HepG2 (cell line): Measurements from ENCODE around the gene SLC38A2. TPM values are rescaled to one million over a fixed set of nuclear protein-coding genes. Genes with fewer than 3 reads are reported as not detected.

ENCODE experiments used
- ATF6 ChIP-seq: sonication (generic); formaldehyde crosslinking; conservative IDR thresholded peaks from 2 replicates; pipeline ENCODE4 v1.4.0; 2020; ENCODE audit warnings: missing genetic modification reagents
- EP300 ChIP-seq, 3 experiments: sonication (generic) in 1 of 3; formaldehyde crosslinking in 1 of 3; IDR thresholded peaks; 2 replicates each; pipeline versions ENCODE4 v1.5.1 to v1.6.1; 2011 to 2020; ENCODE audit warnings: low read depth in 2 of 3, low read length in 2 of 3, borderline replicate concordance in 1 of 3, improper control_type of control experiment in 1 of 3, mild to moderate bottlenecking in 1 of 3, missing genetic modification reagents in 1 of 3, moderate library complexity in 1 of 3
- HES4 ChIP-seq: sonication (generic); formaldehyde crosslinking; IDR thresholded peaks from 2 replicates; pipeline ENCODE4 v1.9.0; 2021; ENCODE audit warnings: mild to moderate bottlenecking, missing genetic modification reagents, borderline replicate concordance
- IKZF4 ChIP-seq: sonication (generic); formaldehyde crosslinking; IDR thresholded peaks from 2 replicates; pipeline ENCODE4 v1.5.1; 2020; ENCODE audit warnings: borderline replicate concordance, mild to moderate bottlenecking, low read depth, missing genetic modification reagents; ENCODE audit errors: not compliant biosample characterization
- NKX3-1 ChIP-seq: sonication (generic); formaldehyde crosslinking; IDR thresholded peaks from 2 replicates; pipeline ENCODE4 v1.5.0; 2020; ENCODE audit warnings: missing genetic modification reagents
- POLR2A ChIP-seq, 2 experiments: IDR thresholded peaks; 2 replicates each; pipeline ENCODE4 v1.6.1; 2011; ENCODE audit warnings: low read depth in 2 of 2, low read length in 2 of 2, mild to moderate bottlenecking in 1 of 2, moderate library complexity in 1 of 2; ENCODE audit not compliant: insufficient read depth in 1 of 2
- RERE ChIP-seq: IDR thresholded peaks from 2 replicates; pipeline ENCODE4 v1.6.1; 2016; ENCODE audit warnings: low read depth, missing genetic modification reagents, missing compliant biosample characterization
- SNAPC2 ChIP-seq: sonication (generic); formaldehyde crosslinking; IDR thresholded peaks from 2 replicates; pipeline ENCODE4 v1.8.1; 2022; ENCODE audit warnings: mild to moderate bottlenecking, missing genetic modification reagents
- TCF12 ChIP-seq, 2 experiments: fragments of 450-650 bp in 1 of 2; sonication (generic) in 1 of 2; formaldehyde crosslinking in 1 of 2; IDR thresholded peaks; 2 replicates each; pipeline versions ENCODE4 v1.6.1 to v1.8.0; 2017 to 2022; ENCODE audit warnings: antibody characterized with exemption in 1 of 2, mild to moderate bottlenecking in 1 of 2, missing genetic modification reagents in 1 of 2, moderate library complexity in 1 of 2
- ZNF24 ChIP-seq: fragments of 450-650 bp; IDR thresholded peaks from 2 replicates; pipeline ENCODE4 v1.6.1; 2017; ENCODE audit warnings: antibody characterized with exemption, mild to moderate bottlenecking
- ZNF274 ChIP-seq: sonication (generic); formaldehyde crosslinking; IDR thresholded peaks from 2 replicates; pipeline ENCODE4 v1.5.1; 2020; ENCODE audit warnings: mild to moderate bottlenecking, missing genetic modification reagents
- ZNF7 ChIP-seq: IDR thresholded peaks from 2 replicates; pipeline ENCODE4 v1.6.1; 2016; ENCODE audit warnings: missing biosample characterization, missing genetic modification reagents
- ZNF749 ChIP-seq: sonication (generic); formaldehyde crosslinking; IDR thresholded peaks from 2 replicates; pipeline ENCODE4 v1.8.0; 2022; ENCODE audit warnings: mild to moderate bottlenecking, missing genetic modification reagents, moderate library complexity, borderline replicate concordance
- ZNF782 ChIP-seq: sonication (generic); formaldehyde crosslinking; IDR thresholded peaks from 2 replicates; pipeline ENCODE4 v1.4.0; 2020; ENCODE audit warnings: missing genetic modification reagents, mild to moderate bottlenecking, borderline replicate concordance
- ZNF800 ChIP-seq: sonication (generic); formaldehyde crosslinking; IDR thresholded peaks from 2 replicates; pipeline ENCODE4 v1.4.0; 2020; ENCODE audit warnings: missing genetic modification reagents
- polyA plus RNA-seq, 8 experiments: library from polyadenylated mRNA; depleted of rRNA in 3 of 8; stranded (reverse) in 7 of 8; unstranded in 1 of 8; fragments of >200 nt; fragmentation: Illumina TruSeq in 4 of 8; extraction: Trizol in 4 of 8; gene quantifications; 2 replicates each; pipeline versions ENCODE4 v1.2.1 to v1.2.3, GENCODE V29; 2011 to 2016; ENCODE audit warnings: low read depth in 4 of 8, missing spikeins in 1 of 8, mixed read lengths in 1 of 8; ENCODE audit not compliant: insufficient read depth in 1 of 8
- total RNA-seq, 5 experiments: library from RNA; depleted of rRNA; stranded (reverse); fragments of >200 nt; fragmentation: Illumina TruSeq; extraction: Trizol; gene quantifications; 2 replicates each; pipeline ENCODE4 v1.2.3, GENCODE V29; 2016; ENCODE audit warnings: low read depth in 1 of 5
- TF ChIP-seq, protein P1 (sequence below): sonication (generic); formaldehyde crosslinking; IDR thresholded peaks from 2 replicates; pipeline ENCODE4 v1.4.0; 2020; ENCODE audit warnings: mild to moderate bottlenecking, missing genetic modification reagents

The SLC38A2 gene
- total and polyA plus RNA-seq, 2 of the 13 experiments (the other 11 are each of a cell fraction or from before 2014, with no cell fraction given): 368 to 880 TPM

- TF ChIP-seq RERE: peak; percentile 60
- peak; percentile 79; the same call in 1 of the 2 replicates for TF ChIP-seq ZNF800 (CRISPR knock-in tag)
- peak; percentile 82 for TF ChIP-seq ZNF782 (CRISPR knock-in tag)
- peak; percentile 91 for TF ChIP-seq NKX3-1
- peak in 1 of 2 experiments; percentile 60; a peak in 2 of 4 replicates for TF ChIP-seq EP300 (IDR thresholded peaks at IDR 0.05; ENCODE audit: low read depth in 2 of 2, low read length in 2 of 2)
- TF ChIP-seq EP300 (CRISPR knock-in tag; IDR thresholded peaks at IDR 0.05; ENCODE audit: borderline replicate concordance): no peak
- TF ChIP-seq ZNF24: peak; percentile 51; the same call in 1 of the 2 replicates
- peak; percentile 73; the same call in 1 of the 2 replicates for TF ChIP-seq HES4 (CRISPR knock-in tag)
- TF ChIP-seq SNAPC2 (CRISPR knock-in tag): peak; percentile 63; the same call in 1 of the 2 replicates
- TF ChIP-seq ZNF274: peak; percentile 82
- TF ChIP-seq IKZF4 (CRISPR knock-in tag): peak; percentile 38
- 0 out of 2 replicates have a peak, but pooled peaks have one; percentile 40 for TF ChIP-seq ATF6 (CRISPR knock-in tag)
- TF ChIP-seq ZNF749 (CRISPR knock-in tag): peak; percentile 92
- peak; percentile 100 for TF ChIP-seq POLR2A (IDR thresholded peaks at IDR 0.05; ENCODE audit: insufficient read depth in 1 of 2, low read depth in 2 of 2, low read length in 2 of 2)
- TF ChIP-seq, protein P1, sequence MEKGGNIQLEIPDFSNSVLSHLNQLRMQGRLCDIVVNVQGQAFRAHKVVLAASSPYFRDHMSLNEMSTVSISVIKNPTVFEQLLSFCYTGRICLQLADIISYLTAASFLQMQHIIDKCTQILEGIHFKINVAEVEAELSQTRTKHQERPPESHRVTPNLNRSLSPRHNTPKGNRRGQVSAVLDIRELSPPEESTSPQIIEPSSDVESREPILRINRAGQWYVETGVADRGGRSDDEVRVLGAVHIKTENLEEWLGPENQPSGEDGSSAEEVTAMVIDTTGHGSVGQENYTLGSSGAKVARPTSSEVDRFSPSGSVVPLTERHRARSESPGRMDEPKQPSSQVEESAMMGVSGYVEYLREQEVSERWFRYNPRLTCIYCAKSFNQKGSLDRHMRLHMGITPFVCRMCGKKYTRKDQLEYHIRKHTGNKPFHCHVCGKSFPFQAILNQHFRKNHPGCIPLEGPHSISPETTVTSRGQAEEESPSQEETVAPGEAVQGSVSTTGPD (CRISPR knock-in tag): no peak
- TF ChIP-seq ZNF7: no peak
- no peak for TF ChIP-seq TCF12 (IDR thresholded peaks at IDR 0.05)
- peak; percentile 12; the same call in 1 of the 2 replicates for TF ChIP-seq TCF12 (CRISPR knock-in tag; IDR thresholded peaks at IDR 0.05)
Measured at GRCh38 chr12:46372544-46373300, at the start of gene SLC38A2 (continued).
